ENCODE data around the gene ACKR2.

Gene ACKR2

DNA sequence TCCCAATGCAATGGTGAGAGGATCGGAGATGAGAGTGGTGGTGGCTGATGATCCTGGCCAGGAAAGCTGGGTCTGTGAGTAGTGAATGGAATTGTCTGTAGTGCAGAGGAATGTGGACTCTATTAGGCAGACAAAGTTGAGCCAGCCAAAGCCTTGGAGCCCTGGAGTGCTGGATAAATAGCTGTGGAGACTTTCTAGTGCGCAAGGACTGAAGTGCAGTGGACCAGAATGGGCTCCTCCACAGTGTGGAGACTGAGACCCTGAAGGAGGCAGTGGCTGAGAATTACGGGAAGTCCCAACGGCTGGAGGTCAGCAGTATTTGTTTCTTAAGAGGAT is 97.6 kb downstream of the ACKR2 start:
- H3K4me3 ChIP-seq (ENCODE audit: low read depth, low read length) = no peak overlapping the region
- no peaks in the 10 kb centered on the region for H3K9me3 ChIP-seq (ENCODE audit: control insufficient read depth, insufficient read depth, low read depth, low read length)
- H3K36me3 ChIP-seq (ENCODE audit: control insufficient read depth in 2 of 2, insufficient read depth in 1 of 2, low read length in 2 of 2) = no peaks in the 10 kb centered on the region
- ChIA-PET POLR2A (no interaction called here), CTCF (interaction anchor here (0.7 kb wide), 1 partner anchor 86 kb away, joined by 3 read pairs; no protein-coding TSS in a partner anchor)
- H3K27ac ChIP-seq (ENCODE audit: extremely low read depth, low read depth, low read length) = no peak overlapping the region
- H3K4me1 ChIP-seq (ENCODE audit: control insufficient read depth, insufficient read depth, low read length) = no peaks in the 10 kb centered on the region
- TF ChIP-seq ZNF426 (tag by site-specific recombination; IDR thresholded peaks at IDR 0.05) = no peak
- no peak for TF ChIP-seq ZNF366 (tag by site-specific recombination; conservative IDR thresholded peaks at IDR 0.05)
- TF ChIP-seq ZNF394 (tag by site-specific recombination; IDR thresholded peaks at IDR 0.05; ENCODE audit: borderline replicate concordance) = no peak
- TF ChIP-seq, protein P1, sequence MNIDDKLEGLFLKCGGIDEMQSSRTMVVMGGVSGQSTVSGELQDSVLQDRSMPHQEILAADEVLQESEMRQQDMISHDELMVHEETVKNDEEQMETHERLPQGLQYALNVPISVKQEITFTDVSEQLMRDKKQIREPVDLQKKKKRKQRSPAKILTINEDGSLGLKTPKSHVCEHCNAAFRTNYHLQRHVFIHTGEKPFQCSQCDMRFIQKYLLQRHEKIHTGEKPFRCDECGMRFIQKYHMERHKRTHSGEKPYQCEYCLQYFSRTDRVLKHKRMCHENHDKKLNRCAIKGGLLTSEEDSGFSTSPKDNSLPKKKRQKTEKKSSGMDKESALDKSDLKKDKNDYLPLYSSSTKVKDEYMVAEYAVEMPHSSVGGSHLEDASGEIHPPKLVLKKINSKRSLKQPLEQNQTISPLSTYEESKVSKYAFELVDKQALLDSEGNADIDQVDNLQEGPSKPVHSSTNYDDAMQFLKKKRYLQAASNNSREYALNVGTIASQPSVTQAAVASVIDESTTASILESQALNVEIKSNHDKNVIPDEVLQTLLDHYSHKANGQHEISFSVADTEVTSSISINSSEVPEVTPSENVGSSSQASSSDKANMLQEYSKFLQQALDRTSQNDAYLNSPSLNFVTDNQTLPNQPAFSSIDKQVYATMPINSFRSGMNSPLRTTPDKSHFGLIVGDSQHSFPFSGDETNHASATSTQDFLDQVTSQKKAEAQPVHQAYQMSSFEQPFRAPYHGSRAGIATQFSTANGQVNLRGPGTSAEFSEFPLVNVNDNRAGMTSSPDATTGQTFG (tag by site-specific recombination; IDR thresholded peaks at IDR 0.05; ENCODE audit: borderline replicate concordance) = no peak
- no peak for TF ChIP-seq ZNF112 (tag by site-specific recombination; IDR thresholded peaks at IDR 0.05)
- TF ChIP-seq, protein P2, sequence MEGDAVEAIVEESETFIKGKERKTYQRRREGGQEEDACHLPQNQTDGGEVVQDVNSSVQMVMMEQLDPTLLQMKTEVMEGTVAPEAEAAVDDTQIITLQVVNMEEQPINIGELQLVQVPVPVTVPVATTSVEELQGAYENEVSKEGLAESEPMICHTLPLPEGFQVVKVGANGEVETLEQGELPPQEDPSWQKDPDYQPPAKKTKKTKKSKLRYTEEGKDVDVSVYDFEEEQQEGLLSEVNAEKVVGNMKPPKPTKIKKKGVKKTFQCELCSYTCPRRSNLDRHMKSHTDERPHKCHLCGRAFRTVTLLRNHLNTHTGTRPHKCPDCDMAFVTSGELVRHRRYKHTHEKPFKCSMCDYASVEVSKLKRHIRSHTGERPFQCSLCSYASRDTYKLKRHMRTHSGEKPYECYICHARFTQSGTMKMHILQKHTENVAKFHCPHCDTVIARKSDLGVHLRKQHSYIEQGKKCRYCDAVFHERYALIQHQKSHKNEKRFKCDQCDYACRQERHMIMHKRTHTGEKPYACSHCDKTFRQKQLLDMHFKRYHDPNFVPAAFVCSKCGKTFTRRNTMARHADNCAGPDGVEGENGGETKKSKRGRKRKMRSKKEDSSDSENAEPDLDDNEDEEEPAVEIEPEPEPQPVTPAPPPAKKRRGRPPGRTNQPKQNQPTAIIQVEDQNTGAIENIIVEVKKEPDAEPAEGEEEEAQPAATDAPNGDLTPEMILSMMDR (tag by site-specific recombination; IDR thresholded peaks at IDR 0.05) = no peak
- TF ChIP-seq, protein P3, sequence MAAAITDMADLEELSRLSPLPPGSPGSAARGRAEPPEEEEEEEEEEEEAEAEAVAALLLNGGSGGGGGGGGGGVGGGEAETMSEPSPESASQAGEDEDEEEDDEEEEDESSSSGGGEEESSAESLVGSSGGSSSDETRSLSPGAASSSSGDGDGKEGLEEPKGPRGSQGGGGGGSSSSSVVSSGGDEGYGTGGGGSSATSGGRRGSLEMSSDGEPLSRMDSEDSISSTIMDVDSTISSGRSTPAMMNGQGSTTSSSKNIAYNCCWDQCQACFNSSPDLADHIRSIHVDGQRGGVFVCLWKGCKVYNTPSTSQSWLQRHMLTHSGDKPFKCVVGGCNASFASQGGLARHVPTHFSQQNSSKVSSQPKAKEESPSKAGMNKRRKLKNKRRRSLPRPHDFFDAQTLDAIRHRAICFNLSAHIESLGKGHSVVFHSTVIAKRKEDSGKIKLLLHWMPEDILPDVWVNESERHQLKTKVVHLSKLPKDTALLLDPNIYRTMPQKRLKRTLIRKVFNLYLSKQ (tag by site-specific recombination; IDR thresholded peaks at IDR 0.05; ENCODE audit: borderline replicate concordance) = no peak
- TF ChIP-seq, protein P4, sequence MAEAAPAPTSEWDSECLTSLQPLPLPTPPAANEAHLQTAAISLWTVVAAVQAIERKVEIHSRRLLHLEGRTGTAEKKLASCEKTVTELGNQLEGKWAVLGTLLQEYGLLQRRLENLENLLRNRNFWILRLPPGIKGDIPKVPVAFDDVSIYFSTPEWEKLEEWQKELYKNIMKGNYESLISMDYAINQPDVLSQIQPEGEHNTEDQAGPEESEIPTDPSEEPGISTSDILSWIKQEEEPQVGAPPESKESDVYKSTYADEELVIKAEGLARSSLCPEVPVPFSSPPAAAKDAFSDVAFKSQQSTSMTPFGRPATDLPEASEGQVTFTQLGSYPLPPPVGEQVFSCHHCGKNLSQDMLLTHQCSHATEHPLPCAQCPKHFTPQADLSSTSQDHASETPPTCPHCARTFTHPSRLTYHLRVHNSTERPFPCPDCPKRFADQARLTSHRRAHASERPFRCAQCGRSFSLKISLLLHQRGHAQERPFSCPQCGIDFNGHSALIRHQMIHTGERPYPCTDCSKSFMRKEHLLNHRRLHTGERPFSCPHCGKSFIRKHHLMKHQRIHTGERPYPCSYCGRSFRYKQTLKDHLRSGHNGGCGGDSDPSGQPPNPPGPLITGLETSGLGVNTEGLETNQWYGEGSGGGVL (tag by site-specific recombination; IDR thresholded peaks at IDR 0.05) = no peak
- no peak for TF ChIP-seq ZNF223 (tag by site-specific recombination; IDR thresholded peaks at IDR 0.05)
- no peak for TF ChIP-seq ZNF292 (tag by site-specific recombination; IDR thresholded peaks at IDR 0.05; ENCODE audit: borderline replicate concordance, low read depth)
- TF ChIP-seq ZBTB20 (tag by site-specific recombination; IDR thresholded peaks at IDR 0.05) = no peak
- no peak for TF ChIP-seq ZSCAN30 (tag by site-specific recombination; IDR thresholded peaks at IDR 0.05)
- TF ChIP-seq ZBTB7A (tag by site-specific recombination; IDR thresholded peaks at IDR 0.05; ENCODE audit: low read depth) = no peak
- no peak for TF ChIP-seq ZNF350 (tag by site-specific recombination; IDR thresholded peaks at IDR 0.05)
- TF ChIP-seq ZNF571 (tag by site-specific recombination; IDR thresholded peaks at IDR 0.05) = no peak

DNA sequence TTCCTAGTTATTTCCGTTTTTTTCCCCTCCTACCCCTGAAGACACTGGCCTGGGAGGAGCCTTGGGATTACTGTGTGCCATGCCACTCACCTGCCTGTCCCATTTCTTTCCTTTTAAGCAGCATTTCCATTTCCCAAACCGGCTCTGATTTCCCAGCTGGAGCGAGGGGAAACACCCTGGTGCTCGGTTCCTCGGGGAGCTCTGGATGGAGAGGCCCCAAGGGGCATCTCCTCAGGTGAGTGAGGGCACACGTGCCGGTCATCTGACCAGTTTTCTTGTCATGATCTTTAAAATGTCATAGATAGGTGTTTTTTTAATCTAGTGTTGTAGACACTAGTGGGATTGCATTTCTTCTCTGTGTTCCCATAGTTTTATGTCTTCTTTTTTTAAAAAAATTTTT is 99.4 kb downstream of the ACKR2 start:
- ChIA-PET CTCF (no interaction called here), POLR2A (no interaction called here)
- no peak overlapping the region for H3K4me3 ChIP-seq (ENCODE audit: low read depth, low read length)
- H3K36me3 ChIP-seq (ENCODE audit: control insufficient read depth in 2 of 2, insufficient read depth in 1 of 2, low read length in 2 of 2) = no peaks in the 10 kb centered on the region
- no peaks in the 10 kb centered on the region for H3K9me3 ChIP-seq (ENCODE audit: control insufficient read depth, insufficient read depth, low read depth, low read length)
- no peaks in the 10 kb centered on the region for H3K4me1 ChIP-seq (ENCODE audit: control insufficient read depth, insufficient read depth, low read length)
- H3K27ac ChIP-seq (ENCODE audit: extremely low read depth, low read depth, low read length) = no peak overlapping the region
- TF ChIP-seq, protein P5, sequence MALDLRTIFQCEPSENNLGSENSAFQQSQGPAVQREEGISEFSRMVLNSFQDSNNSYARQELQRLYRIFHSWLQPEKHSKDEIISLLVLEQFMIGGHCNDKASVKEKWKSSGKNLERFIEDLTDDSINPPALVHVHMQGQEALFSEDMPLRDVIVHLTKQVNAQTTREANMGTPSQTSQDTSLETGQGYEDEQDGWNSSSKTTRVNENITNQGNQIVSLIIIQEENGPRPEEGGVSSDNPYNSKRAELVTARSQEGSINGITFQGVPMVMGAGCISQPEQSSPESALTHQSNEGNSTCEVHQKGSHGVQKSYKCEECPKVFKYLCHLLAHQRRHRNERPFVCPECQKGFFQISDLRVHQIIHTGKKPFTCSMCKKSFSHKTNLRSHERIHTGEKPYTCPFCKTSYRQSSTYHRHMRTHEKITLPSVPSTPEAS (tag by site-specific recombination; IDR thresholded peaks at IDR 0.05) = no peak
- no peak for TF ChIP-seq ZSCAN16 (tag by site-specific recombination; IDR thresholded peaks at IDR 0.05)
- no peak for TF ChIP-seq EGR2 (tag by site-specific recombination; IDR thresholded peaks at IDR 0.05; ENCODE audit: low read depth)
- no peak for TF ChIP-seq ZNF701 (tag by site-specific recombination; IDR thresholded peaks at IDR 0.05)
- TF ChIP-seq ZNF335 (tag by site-specific recombination; conservative IDR thresholded peaks at IDR 0.05) = no peak
- TF ChIP-seq, protein P6, sequence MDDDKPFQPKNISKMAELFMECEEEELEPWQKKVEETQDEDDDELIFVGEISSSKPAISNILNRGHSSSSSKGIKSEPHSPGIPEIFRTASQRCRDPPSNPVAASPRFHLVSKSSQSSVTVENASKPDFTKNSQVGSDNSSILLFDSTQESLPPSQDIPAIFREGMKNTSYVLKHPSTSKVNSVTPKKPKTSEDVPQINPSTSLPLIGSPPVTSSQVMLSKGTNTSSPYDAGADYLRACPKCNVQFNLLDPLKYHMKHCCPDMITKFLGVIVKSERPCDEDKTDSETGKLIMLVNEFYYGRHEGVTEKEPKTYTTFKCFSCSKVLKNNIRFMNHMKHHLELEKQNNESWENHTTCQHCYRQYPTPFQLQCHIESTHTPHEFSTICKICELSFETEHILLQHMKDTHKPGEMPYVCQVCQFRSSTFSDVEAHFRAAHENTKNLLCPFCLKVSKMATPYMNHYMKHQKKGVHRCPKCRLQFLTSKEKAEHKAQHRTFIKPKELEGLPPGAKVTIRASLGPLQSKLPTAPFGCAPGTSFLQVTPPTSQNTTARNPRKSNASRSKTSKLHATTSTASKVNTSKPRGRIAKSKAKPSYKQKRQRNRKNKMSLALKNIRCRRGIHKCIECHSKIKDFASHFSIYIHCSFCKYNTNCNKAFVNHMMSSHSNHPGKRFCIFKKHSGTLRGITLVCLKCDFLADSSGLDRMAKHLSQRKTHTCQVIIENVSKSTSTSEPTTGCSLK (tag by site-specific recombination; IDR thresholded peaks at IDR 0.05) = no peak
- TF ChIP-seq ZNF747 (tag by site-specific recombination; IDR thresholded peaks at IDR 0.05) = no peak
- no peak for TF ChIP-seq ZNF175 (tag by site-specific recombination; IDR thresholded peaks at IDR 0.05)
- TF ChIP-seq, protein P7, sequence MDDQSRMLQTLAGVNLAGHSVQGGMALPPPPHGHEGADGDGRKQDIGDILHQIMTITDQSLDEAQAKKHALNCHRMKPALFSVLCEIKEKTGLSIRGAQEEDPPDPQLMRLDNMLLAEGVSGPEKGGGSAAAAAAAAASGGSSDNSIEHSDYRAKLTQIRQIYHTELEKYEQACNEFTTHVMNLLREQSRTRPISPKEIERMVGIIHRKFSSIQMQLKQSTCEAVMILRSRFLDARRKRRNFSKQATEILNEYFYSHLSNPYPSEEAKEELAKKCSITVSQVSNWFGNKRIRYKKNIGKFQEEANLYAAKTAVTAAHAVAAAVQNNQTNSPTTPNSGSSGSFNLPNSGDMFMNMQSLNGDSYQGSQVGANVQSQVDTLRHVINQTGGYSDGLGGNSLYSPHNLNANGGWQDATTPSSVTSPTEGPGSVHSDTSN (CRISPR knock-in tag; IDR thresholded peaks at IDR 0.05) = no peak

All from HEK293 (cell line).